Panc1 (cell line): ENCODE results near the gene PKD1.

Experiments
- CTCF ChIP-seq: fragments of 450-650 bp; IDR thresholded peaks from 2 replicates; pipeline ENCODE4 v1.5.1; 2017; ENCODE audit warnings: mild to moderate bottlenecking
- POLR2AphosphoS5 ChIP-seq: IDR thresholded peaks from 2 replicates; pipeline ENCODE4 v1.6.1; 2012; ENCODE audit warnings: mild to moderate bottlenecking, low read depth, low read length, moderate library complexity
- REST ChIP-seq, 2 experiments: IDR thresholded peaks; 2 replicates each; pipeline ENCODE4 v1.6.1; 2011 to 2012; ENCODE audit warnings: low read depth in 2 of 2, control low read depth in 1 of 2, low read length in 1 of 2, mild to moderate bottlenecking in 1 of 2, moderate library complexity in 1 of 2; ENCODE audit not compliant: insufficient read depth in 1 of 2
- TCF7L2 ChIP-seq: IDR thresholded peaks from 2 replicates; pipeline ENCODE4 v1.6.1; 2011; ENCODE audit warnings: mild to moderate bottlenecking, low read depth, low read length, inconsistent platforms

DNA sequence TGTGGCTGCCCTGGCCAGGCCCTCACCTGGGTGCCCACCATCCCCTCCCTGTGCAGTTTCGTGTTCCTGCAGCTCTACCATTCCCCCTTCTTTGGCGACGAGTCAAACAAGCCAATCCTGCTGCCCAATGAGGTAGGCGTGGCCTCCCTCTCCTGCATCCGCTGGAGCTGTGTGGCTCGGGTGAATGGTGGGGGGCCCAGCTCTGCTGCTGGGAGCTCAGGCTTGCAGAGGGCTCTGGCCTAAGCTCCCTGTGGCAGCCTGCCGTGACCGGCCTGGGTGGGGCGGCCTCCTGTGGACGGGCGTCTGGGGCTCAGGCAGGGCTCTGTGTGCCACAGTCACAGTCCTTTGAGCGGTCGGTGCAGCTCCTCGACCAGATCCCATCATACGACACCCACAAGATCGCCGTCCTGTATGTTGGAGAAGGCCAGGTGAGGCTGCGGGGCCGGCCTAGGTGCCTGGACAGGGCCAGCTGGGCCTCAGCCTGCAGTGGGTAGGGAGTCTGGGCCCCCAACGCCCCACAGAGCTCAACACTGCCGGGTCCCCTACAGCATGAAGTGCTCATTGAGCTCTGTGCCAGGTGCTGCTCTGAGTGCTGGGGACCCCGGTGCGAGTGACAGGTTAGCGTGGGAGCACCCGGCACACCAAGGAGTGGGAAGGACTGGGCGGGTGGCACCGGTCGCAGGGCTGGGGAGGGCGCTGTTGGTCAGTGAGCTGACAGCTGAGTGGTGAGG lies 50.6 kb downstream of the PKD1 start:
- no peak for TF ChIP-seq CTCF
- TF ChIP-seq POLR2AphosphoS5, result no peak
- TF ChIP-seq REST (IDR thresholded peaks at IDR 0.05; ENCODE audit: insufficient read depth in 1 of 2, low read depth in 2 of 2, low read length in 1 of 2), result no peak
- no peak for TF ChIP-seq TCF7L2
